Measurements from ENCODE around the gene CRLF3.
"Not testable (repeated sequence)": the region's sequence is repeated elsewhere in the genome, so short reads cannot be mapped to it uniquely, and the experiment has no call there.

CRLF3 gene, protein sequence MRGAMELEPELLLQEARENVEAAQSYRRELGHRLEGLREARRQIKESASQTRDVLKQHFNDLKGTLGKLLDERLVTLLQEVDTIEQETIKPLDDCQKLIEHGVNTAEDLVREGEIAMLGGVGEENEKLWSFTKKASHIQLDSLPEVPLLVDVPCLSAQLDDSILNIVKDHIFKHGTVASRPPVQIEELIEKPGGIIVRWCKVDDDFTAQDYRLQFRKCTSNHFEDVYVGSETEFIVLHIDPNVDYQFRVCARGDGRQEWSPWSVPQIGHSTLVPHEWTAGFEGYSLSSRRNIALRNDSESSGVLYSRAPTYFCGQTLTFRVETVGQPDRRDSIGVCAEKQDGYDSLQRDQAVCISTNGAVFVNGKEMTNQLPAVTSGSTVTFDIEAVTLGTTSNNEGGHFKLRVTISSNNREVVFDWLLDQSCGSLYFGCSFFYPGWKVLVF

DNA sequence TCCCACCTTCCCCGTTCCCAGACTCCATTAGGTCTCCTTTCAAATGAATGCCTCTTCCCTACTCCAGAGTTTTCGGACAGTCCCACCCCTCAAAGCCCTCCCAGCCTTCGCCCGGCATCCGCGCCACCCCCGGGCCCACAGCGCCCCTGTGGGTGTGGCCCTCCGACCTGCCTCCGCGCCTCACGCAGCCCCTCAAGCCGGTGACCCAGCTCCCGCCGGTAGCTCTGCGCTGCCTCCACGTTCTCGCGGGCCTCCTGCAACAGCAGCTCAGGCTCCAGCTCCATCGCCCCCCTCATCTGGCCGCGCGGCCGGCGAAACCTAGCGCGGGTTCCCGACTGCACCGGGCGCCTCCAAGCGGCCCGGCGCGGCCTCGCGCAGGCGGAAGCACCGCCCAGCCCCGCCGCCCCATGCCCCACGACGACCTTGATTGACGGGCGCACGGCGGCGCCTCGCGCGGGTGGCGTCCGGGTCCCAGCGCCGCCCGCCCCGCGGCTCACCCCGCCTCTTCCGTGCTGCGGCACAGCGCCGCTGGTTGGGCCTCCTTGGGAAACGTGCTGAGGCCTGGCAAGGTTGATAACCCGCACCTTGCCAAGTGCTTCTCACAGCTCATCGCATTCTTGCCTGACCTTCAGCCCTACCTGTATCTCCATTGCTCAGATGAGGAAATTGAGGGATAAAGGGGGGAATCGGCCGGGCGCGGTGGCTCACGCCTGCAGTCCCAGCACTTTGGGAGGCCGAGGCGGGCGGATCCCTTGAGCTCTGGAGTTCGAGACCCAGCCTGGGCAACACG lies at the start of gene CRLF3:
CRLF3 (minus strand) TSS at position 337 of the 790 bp plus-strand sequence; CDS start at position 296, 41 bp downstream.
- peak; percentile 79 for DNase-seq

DNA sequence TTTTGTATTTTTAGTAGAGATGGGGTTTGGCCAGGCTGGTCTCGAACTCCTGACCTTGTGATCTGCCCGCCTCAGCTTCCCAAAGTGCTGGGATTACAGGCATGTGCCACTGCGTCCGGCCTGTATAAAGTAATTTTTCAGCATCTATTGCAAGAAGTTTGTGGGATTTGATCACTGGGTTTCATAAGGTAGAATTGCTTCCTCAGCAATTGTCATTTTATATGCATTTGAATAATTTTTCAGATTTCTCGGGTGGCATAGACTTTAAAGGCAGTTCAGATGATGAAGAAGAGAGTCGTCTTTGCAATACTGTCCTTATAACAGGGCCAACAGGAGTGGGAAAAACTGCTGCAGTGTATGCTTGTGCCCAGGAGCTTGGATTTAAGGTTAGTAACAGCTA lies 44.5 kb upstream of the CRLF3 start:
- no peak for DNase-seq

DNA sequence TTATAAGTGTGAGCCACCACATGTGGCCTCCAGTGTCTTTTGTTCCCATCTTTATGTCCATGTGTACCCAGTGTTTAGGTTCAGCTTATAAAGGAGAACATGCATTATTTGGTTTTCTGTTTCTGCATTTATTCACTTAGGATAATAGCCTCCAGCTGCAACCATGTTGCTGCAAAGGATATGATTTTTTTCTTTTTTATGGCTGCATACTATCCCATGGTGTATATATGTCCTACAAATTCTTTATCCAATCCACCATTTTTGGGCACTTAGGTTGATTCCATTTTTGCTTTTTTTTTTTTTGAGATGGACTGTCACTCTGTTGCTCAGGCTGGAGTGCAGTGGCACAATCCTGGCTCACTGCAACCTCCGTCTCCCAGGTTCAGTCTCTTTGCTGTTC lies 40.1 kb upstream of the CRLF3 start:
- no peak for DNase-seq

DNA sequence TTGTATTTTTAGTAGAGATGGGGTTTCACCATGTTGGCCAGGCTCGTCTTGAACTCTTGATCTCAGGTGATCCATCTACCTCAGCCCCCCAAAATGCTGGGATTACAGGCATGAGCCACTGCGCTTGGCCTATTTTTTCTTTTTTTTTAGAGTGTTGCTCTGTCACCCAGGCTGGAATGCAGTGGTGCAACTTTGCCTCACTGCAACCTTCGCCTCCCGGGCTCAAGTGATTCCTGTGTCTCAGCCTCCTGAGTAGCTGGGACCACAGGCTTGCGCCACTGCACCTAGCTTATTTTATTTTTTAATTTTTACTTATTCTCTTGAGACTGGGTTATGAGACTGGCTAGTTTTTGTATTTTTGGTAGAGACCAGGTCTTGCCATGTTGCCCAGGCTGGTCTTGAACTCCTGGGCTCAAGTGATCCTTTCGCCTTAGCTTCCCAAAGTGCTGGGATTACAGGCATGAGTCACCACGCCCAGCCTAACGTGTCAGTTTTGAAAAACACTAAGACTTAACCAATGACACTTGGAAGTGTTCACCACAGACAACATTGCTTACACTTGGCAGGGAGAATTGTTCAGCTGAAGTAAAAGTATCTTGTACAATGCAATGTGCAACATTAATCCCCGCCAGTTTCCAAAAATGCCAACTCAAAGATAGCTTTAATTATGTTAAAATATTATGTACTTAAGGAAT lies 34.2 kb upstream of the CRLF3 start:
- DNase-seq = no peak

DNA sequence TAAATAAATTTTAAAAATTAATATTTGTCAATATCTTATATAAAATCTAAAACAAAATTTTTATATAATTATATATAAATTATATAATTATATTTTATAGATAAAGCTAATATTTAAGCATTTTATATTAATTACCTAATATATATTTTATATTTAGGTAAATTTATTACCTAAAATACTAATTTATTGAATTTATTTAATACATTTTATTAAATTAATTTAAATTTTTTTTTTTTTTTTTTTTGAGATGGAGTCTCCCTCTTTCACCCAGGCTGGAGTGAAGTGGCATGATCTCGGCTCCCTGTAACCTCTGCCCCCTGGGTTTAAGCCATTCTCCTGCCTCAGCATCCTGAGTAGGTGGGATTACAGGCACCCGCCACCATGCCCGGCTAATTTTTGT lies 29.7 kb upstream of the CRLF3 start:
- no peak for DNase-seq

DNA sequence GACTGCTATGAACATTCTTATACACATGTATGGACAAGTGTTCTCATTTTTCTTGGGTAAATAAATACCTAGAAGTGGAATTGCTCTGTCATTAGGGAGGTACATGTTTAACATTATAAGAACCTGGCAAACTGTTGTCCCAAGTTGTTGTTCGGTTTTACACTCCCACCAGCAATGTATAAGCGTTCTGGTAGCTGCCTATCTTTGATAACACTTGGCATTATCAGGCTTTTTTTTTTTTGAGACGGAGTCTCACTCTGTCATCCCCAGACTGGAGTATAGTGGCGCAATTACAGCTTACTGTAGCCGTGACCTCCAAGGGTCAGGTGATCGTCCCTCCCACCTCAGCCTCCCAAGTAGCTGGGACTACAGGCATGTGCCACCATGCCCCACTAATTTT lies 23.5 kb upstream of the CRLF3 start:
- no peak for DNase-seq

DNA sequence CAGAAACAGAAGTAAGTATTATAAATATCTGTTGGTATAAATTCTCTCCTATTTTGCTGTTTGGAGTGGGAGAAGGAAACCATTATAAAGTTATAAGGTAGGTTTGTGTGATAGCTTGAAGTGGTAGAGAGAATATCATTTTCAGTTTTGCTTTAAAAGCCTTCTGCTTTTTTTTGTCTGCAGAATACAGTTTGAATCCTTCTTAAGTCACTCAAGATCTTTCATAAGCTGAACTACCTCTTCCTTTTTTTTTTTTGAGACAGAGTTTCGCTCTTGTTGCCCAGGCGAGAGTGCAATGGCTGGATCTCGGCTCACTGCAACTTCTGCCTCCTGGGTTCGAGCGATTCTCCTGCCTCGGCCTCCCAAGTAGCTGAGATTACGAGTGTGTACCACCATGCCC lies 16.3 kb upstream of the CRLF3 start:
- DNase-seq = no peak

DNA sequence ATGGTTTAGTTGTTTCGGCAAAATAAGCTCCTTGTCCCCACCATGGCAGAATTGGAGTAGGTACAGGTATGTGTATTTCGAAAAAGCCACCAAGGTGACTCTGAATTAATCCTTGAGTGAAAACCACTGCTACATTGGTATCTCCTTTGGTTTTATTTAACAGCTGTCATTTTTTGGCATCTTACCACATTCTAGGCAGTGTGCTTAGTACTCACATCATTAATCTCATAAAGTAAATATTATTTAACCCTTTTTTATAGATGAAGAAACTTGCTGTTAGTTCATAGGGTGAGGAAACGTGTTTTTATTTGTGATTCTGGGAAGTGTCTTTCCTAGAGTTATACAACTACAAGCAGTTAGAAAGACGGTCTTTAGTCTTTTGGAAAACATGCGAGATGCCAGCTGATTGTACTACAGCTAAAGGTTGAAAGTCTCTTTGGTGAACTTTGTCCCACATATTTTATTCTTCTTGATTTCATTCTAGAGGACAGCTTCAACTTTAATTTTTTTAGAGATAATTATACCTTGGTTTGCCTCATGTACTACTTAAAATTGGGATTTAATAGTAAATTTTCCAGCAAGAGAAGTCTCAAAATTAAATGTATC lies 13.8 kb upstream of the CRLF3 start:
- no peak for DNase-seq

DNA sequence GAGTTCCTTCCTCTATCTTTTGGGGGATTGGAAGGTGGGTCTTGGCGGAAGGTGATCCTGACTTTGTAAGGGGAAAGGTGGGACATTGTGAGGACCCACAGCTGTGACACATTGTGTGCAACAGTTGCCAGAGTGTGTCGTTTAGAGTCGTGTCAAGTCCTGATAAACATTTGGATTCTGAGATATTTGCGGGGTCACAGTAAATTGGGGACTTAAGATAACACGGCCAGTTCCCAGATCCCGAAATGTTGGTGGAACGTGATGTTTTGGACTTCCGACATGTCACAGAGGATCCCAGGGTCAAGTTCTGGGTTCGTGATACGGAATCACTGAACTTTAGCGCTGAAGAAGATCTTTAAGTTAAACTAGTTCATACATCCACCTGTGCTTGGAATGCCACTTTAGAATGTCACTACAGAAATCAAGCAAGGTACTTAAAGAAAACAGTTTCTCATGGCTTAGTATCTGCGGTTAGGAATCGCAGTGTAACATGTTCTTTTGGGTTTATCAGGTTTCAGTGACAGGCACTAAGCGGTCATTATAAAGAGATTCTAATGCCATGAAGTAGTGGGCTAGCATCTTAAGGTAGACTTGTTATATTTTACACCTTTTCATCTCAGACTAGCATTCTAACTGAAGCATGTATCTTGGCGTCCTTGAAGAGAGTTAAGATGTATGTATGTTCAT lies 8.1 kb upstream of the CRLF3 start:
- DNase-seq = no peak

DNA sequence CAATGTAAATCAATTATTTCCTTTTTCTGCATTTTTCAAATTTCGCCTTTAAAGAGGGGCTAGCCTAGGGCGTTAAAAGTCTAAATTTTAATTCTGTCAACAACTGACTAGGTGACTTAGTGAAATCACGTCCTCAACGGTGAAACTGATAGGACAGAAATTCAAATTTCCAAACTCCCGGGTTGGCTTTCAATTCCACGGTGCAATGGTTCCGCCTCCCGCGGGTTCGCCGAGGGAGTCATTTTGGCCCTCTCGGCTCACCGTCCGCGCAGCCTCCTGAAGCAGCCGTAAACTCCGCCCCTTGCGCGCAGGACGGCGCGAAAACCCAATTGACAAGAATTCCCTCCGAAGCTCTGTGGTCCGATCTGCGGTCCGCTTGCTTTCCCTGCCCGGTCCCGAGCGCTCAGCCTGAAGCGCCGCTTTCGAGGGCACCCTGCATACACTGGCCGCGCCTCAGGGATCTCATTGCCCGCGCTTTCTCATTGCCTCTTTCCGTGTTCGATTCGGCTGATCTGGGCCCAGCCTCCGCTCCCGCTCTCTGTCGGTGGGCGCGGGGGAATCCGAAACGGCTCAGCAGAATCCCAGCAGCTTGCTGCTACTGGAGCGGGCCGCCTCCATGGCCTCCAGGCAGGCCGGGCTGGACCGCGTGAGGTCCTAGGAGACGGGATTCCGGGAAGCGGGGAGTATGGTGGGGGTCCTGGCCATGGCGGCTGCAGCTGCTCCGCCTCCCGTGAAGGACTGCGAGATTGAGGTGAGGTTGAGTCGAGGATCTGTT lies 7.4 kb upstream of the CRLF3 start, which contains the start of gene ATAD5:
ATAD5 (plus strand) TSS at position 304 of the 775 bp plus-strand sequence; CDS start at position 686, 382 bp downstream.
- peak; percentile 78 for DNase-seq

DNA sequence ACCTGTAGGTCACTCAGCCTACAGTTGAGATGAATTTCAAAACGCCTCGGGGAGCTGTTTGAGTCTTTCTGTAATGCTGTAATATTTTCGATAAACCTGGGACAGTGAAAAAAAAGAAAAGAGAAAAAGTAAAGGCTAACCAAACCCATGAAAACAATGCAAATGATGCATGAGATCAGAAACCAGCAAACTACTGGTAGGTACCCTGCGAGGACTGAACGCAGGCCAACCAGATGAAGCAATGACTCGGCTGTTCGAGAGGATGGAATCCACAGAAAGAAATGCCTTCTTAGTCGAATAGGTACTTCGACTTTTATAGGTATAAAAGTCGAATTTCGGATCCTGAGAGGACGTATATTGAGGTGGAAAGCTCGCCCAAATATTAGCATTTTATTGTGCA lies 6.8 kb upstream of the CRLF3 start:
- no peak for DNase-seq

DNA sequence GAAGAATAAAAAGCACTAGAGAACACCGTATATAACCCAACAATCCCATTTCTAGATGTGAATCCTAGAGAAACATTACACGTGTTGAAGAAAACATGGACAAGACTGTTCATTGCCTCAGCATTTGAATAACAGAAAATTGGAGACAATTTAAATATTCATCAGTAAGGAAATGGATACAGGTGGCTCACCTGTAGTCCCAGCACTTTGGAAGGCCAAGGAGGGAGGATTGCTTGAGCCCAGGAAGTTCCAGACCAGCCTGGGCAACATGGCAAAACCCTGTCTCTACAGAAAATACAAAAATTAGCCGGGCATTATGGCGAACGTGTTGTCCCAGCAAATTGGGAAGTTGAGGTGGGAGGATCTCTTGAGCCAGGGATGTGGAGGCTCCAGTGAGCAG lies 4.5 kb upstream of the CRLF3 start:
- no peak for DNase-seq

DNA sequence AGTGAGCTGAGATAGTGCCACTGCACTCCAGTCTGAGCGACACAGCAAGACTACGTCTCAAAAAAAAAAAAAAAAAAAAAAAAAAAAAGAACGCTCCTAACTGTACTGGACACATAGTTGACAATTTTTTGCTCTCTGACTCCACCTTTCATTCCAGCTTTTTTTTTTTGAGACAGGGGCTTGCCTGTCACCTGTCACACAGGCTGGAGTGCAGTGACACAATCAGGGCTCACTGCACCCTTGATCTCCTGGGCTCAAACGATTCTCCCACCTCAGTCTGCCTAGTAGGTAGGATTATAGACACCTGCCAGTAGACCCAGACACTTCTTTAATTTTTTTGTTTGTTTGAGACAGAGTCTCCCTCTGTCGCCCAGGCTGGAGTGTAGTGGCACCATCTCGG lies 2.6 kb upstream of the CRLF3 start:
- no peak for DNase-seq

DNA sequence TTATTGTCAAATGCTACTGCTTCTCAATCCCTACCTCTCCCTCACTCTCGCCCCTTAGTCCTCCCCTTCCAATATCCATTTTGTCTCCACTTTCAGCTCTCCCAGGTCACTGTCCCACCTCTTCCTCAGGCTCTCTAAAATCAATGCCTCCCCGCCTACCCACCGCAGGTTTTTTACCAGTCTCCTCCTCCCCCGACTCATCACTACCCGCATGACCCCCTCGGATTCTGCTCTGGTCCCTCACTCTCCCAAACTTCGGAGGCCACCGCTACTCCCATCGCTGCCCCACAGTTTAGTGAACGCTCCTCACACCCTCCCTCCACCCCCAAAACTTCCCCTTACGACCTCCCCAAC lies 513 bp downstream of the CRLF3 start:
- DNase-seq = no peak

DNA sequence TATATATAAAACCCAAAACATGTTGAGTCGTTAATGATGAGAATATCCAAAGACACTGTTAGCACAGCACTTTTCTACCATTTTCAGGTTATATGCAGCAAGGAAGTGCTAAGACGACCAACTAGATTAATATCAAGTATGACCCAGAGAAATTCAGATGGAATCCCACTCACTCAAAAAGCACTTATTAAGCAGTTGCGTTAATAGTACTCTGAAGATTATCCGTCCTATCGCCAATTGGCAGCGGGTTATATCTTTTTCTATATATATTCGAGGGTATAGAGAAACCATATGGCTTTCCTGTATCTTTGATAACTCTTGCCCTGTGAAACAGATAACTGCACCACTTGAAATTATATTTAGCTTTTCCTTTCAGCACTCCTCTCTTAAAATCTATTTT lies 1.1 kb downstream of the CRLF3 start:
- DNase-seq = no peak

DNA sequence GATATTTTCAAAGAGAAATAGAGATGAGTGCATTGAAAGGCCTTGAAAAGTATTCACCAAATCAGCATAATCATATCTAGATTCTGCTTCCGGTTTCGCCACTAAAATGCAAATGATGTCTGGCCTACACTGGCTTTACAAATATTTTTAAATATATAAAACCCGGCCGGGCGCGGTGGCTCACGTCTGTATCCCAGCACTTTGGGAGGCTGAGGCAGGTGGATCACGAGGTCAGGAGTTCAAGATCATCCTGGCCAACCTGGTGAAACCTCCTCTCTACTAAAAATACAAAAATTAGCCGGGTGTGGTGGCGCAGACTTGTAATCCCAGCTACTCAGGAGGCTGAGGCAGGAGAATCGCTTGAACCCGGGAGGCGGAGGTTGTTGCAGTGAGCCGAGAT lies 1.6 kb downstream of the CRLF3 start:
- not testable (repeated sequence) for DNase-seq

DNA sequence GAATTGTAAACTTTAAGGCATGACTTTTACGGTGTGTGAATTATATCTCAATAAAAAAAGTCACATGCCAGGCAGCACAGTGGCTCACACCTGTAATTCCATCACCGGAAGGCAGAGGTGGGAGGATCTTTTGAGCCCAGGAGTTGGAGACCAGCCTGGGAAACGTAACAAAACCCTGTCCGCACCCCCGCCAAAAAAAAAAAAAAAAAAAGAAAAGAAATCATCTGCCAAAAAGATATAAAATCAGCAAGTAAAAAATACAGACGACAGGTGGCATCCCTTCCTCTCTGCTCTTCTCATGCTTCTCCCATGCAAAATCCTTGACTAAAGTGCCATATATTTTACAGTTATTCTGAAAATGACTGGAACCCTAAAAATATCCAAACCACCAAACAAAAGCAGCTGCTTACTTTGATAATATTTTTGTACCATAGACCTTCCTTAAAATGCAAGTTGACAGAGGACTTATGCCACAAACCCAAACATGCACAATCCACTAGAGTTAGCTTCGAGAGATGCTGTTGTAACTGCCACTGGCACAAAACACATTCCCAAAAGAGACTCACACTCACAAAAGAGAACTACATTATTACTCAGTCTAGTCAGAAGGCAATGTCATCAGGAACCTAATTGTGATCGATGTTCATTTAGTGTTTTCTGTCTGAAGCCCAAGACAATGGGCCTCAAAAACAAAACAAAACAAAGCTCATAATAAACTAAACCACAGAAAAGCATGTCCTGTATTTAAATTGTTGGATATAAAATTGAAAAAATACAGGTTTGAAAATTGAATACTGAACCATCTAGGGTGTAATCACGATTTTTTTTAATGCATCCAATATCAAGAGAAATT lies 2.4 kb downstream of the CRLF3 start:
- DNase-seq = no peak

DNA sequence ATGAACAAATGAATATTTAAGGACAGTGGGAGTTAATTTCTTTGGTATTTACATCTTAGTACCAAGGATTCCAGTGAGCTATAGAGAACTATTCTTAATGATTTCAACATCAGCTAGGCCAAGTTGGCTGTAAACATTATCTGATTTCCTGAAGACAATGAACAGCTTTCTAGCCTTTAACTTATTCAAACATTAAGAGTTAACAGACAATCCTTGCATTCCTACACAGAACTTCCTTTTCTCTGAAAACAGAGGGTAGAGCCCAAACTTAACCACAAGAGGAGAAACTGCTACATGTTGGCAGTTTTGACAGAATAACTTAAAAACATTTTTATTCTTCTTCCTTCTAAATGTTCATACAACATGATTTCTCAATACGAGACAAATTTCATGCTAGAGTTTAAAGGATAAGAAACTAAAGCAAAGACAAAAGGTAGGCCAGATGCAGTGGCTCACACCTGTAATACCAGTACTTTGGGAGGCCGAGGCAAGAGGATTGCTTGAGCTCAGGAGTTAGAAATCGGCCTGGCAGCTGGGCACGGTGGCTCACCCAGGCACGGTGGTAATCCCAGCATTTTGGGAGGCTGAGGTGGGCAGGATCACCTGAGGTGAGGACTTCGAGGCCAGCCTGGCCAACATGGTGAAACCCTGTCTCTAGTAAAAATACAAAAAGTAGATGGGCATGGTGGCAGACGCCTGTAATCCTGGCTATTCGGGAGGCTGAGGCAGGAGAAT lies 4.4 kb downstream of the CRLF3 start:
- no peak for DNase-seq

DNA sequence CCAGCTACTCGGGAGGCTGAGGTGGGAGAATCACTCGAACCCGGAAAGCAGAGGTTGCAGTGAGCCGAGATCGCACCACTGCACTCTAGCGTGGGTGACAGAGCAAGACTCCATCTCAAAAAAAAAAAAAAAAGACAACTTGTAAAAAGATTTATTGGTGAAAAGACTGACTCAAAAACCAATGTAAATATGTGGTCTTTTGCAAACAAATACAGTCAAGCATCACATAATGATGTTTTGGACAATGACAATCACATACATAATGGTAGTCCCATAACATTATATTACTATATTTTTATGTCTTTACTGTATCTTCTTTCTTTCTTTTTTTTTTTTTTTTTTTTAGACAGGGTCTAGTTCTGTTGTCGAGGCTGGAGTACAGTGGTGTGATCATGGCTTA lies 8.3 kb downstream of the CRLF3 start:
- no peak for DNase-seq

DNA sequence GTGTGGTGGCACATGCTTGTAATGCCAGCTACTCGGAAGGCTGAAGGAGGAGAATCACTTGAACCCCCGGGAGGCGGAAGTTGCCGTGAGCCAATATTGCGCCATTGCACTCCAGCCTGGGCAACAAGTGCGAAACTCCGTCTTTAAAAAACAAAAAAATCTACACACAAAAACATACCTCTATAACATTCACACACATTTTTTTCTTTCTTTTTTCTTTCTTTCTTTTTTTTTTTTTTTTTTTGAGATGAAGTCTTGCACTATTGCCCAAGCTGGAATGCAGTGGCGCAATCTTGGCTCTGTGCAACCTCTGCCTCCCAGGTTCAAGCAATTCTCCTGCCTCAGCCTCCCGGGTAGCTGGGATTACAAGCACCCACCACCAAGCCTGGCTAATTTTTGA lies 9.6 kb downstream of the CRLF3 start:
- DNase-seq = not testable (repeated sequence)

Data from NCI-H2029 (cell line).